ENCODE results near the gene AGBL1. TPM values are rescaled to one million over a fixed set of nuclear protein-coding genes. Genes with fewer than 3 reads are reported as not detected.
"Not testable (repeated sequence)": the region's sequence is repeated elsewhere in the genome, so short reads cannot be mapped to it uniquely, and the experiment has no call there.

Gene AGBL1
- total RNA-seq, 4 donors from 2014 or later: 0.32 to 0.40 TPM; not detected in 2

- no peaks in the 10 kb centered on the region for H3K27me3 ChIP-seq
- H3K4me3 ChIP-seq: no peak overlapping the region
- H3K9me3 ChIP-seq: no peaks in the 10 kb centered on the region
- in situ Hi-C loops (cut with MboI; ENCODE audit: low pct_ligation_motif_present in 1 of 4, low pct_unique_long_range_greater_than_20kb in 1 of 4, low sequenced_read_pairs in 3 of 4): no loop called here
- intact Hi-C loops (cut with DNase I; ENCODE audit: low total_unique reads): no loop called here
- H3K27ac ChIP-seq: no peak overlapping the region
- no peaks in the 10 kb centered on the region for H3K4me1 ChIP-seq
- no peaks in the 10 kb centered on the region for H3K36me3 ChIP-seq
- TF ChIP-seq, protein P1, sequence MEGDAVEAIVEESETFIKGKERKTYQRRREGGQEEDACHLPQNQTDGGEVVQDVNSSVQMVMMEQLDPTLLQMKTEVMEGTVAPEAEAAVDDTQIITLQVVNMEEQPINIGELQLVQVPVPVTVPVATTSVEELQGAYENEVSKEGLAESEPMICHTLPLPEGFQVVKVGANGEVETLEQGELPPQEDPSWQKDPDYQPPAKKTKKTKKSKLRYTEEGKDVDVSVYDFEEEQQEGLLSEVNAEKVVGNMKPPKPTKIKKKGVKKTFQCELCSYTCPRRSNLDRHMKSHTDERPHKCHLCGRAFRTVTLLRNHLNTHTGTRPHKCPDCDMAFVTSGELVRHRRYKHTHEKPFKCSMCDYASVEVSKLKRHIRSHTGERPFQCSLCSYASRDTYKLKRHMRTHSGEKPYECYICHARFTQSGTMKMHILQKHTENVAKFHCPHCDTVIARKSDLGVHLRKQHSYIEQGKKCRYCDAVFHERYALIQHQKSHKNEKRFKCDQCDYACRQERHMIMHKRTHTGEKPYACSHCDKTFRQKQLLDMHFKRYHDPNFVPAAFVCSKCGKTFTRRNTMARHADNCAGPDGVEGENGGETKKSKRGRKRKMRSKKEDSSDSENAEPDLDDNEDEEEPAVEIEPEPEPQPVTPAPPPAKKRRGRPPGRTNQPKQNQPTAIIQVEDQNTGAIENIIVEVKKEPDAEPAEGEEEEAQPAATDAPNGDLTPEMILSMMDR (IDR thresholded peaks at IDR 0.05): no peak
- TF ChIP-seq EP300 (IDR thresholded peaks at IDR 0.05; ENCODE audit: low read depth) (no peak), POLR2AphosphoS5 (IDR thresholded peaks at IDR 0.05) (no peak), POLR2A (IDR thresholded peaks at IDR 0.05) (no peak)
- WGBS, 2 donors (ENCODE audit: low coverage in 1 of 2): 61 to 68% methylated on average over 6 to 7 of the region's 7 CpGs
- no peak for DNase-seq
Observed at GRCh38 chr15:86121568-86122225, 42.0 kb downstream of the AGBL1 start.

DNA sequence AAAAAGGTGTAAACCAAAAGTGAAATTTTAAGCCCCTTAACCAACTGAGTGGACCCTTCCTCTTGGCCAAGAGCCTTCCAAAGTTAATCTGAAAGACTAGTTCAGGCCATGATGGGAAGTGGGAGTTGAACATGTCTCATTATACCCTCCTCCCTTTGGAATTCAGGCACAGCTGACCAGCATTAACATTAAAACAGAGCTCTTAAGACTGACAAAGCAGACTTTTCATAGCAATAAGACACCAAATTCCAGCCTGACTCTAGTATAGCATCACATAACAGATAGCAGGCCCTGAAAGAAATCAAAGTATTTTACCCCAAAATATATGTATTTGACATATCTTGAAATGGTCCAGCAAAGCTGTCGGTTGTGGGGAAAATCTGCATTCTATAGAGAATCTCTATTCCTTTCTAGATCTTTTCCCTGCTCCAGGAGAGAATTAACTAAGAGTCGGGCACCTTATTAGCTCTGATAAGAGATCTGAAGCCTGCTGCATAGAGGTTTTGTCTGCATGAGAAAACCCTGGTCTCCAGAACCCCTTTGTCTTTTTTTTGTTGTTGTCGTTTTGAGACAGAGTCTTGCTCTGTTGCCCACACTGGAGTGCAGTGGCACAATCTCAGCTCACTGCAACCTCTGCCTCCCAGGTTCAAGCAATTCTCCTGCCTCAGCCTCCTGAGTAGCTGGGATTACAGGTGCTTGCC lies 43.2 kb downstream of the AGBL1 start:
- intact Hi-C loops (cut with DNase I; ENCODE audit: low total_unique reads); H3K9me3 ChIP-seq; H3K4me3 ChIP-seq; H3K27ac ChIP-seq; H3K4me1 ChIP-seq; H3K27me3 ChIP-seq; H3K36me3 ChIP-seq; in situ Hi-C loops (cut with MboI; ENCODE audit: low pct_ligation_motif_present in 1 of 4, low pct_unique_long_range_greater_than_20kb in 1 of 4, low sequenced_read_pairs in 3 of 4); DNase-seq: not testable (repeated sequence)
- 80 to 90% methylated on average over 3 of the region's 3 CpGs for WGBS, 2 donors (ENCODE audit: low coverage in 1 of 2)

DNA sequence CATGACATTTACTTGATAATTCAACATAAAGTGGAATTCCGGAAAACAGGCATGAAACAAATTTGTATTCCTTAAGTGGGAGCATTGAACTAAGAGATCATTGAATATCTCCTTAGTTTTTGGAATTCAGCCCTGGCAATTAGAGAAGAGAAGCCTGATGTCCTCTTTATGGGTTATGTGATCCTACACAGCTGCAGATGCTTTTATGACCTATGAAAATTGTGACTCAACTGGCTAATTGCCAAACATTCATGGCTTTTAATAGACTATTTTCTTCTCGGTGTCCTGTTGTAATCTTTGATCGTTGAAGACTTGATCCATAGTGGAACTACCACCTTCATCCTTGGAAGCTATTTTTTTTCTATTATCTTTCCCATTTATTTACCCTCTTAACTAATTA lies 46.1 kb downstream of the AGBL1 start:
- Histone ChIP-seq H3K9me3 (no peaks in the 10 kb centered on the region), H3K36me3 (no peaks in the 10 kb centered on the region), H3K27ac (no peak overlapping the region), H3K4me3 (no peak overlapping the region), H3K27me3 (no peaks in the 10 kb centered on the region), H3K4me1 (no peaks in the 10 kb centered on the region)
- intact Hi-C loops (cut with DNase I; ENCODE audit: low total_unique reads) (no loop called here), in situ Hi-C loops (cut with MboI; ENCODE audit: low pct_ligation_motif_present in 1 of 4, low pct_unique_long_range_greater_than_20kb in 1 of 4, low sequenced_read_pairs in 3 of 4) (no loop called here)
- no peak for DNase-seq
- 37 to 80% methylated on average over 3 of the region's 3 CpGs for WGBS, 2 donors (ENCODE audit: low coverage in 1 of 2)
- no peak for TF ChIP-seq POLR2AphosphoS5 (IDR thresholded peaks at IDR 0.05)

DNA sequence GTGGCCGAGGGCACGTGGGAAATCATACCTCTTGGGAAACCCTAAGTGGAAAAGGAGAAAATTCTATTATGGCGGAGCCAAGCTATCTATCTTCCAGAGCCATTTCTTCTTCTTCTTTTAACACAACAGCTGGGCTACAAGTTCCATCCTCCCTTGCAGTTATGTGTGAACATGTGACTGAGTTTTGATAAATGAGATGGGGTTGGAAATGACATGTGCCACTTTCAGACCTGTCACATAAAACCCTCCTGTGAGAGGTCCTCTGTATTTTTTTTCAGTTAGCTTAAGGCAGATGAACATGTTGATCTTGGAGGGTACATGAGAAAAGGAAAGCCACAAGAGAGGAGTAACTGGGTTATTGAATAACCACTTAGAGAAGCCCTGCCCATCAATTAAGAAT lies 47.9 kb downstream of the AGBL1 start:
- no peak for DNase-seq
- H3K27ac ChIP-seq: no peak overlapping the region
- TF ChIP-seq POLR2AphosphoS5 (IDR thresholded peaks at IDR 0.05): no peak
- no peak for TF ChIP-seq EP300 (IDR thresholded peaks at IDR 0.05; ENCODE audit: low read depth)
- no peak for TF ChIP-seq POLR2A (IDR thresholded peaks at IDR 0.05)
- no peaks in the 10 kb centered on the region for H3K36me3 ChIP-seq
- no peak overlapping the region for H3K4me3 ChIP-seq
- intact Hi-C loops (cut with DNase I; ENCODE audit: low total_unique reads) (no loop called here), in situ Hi-C loops (cut with MboI; ENCODE audit: low pct_ligation_motif_present in 1 of 4, low pct_unique_long_range_greater_than_20kb in 1 of 4, low sequenced_read_pairs in 3 of 4) (no loop called here)
- WGBS, 2 donors (ENCODE audit: low coverage in 1 of 2): 64 to 74% methylated on average over 3 of the region's 3 CpGs
- no peaks in the 10 kb centered on the region for H3K9me3 ChIP-seq
- no peaks in the 10 kb centered on the region for H3K4me1 ChIP-seq
- H3K27me3 ChIP-seq: no peaks in the 10 kb centered on the region

GRCh38 chr15:86135041-86135440 lies 55.4 kb downstream of the AGBL1 start:
- TF ChIP-seq POLR2AphosphoS5 (IDR thresholded peaks at IDR 0.05) (no peak), EP300 (IDR thresholded peaks at IDR 0.05; ENCODE audit: low read depth) (no peak), POLR2A (IDR thresholded peaks at IDR 0.05) (no peak)
- TF ChIP-seq, protein P1 (IDR thresholded peaks at IDR 0.05): no peak
- Histone ChIP-seq H3K4me3 (no peak overlapping the region), H3K36me3 (no peaks in the 10 kb centered on the region), H3K9me3 (no peaks in the 10 kb centered on the region), H3K4me1 (no peaks in the 10 kb centered on the region), H3K27ac (no peak overlapping the region), H3K27me3 (no peaks in the 10 kb centered on the region)
- intact Hi-C loops (cut with DNase I; ENCODE audit: low total_unique reads): no loop called here
- in situ Hi-C loops (cut with MboI; ENCODE audit: low pct_ligation_motif_present in 1 of 4, low pct_unique_long_range_greater_than_20kb in 1 of 4, low sequenced_read_pairs in 3 of 4): no loop called here
- DNase-seq: peak; percentile 7
- WGBS, 2 donors (ENCODE audit: low coverage in 1 of 2): 0 to 45% methylated on average over 2 to 6 of the region's 6 CpGs

Data from transverse colon (tissue), 4 donors.